HepG2 (cell line): ENCODE results near the gene MZF1. TPM values are rescaled to one million over a fixed set of nuclear protein-coding genes. Genes with fewer than 3 reads are reported as not detected.

Source experiments
- CHCHD3 ChIP-seq: sonication (generic); formaldehyde crosslinking; IDR thresholded peaks from 2 replicates; pipeline ENCODE4 v1.8.0; 2022; ENCODE audit warnings: mild to moderate bottlenecking, missing genetic modification reagents, moderate library complexity
- ERF ChIP-seq: IDR thresholded peaks from 2 replicates; pipeline ENCODE4 v1.6.1; 2018; ENCODE audit warnings: missing biosample characterization, missing genetic modification reagents
- GLI4 ChIP-seq: sonication (generic); formaldehyde crosslinking; IDR thresholded peaks from 2 replicates; pipeline ENCODE4 v1.5.1; 2020; ENCODE audit warnings: missing genetic modification reagents, mild to moderate bottlenecking, moderate library complexity, borderline replicate concordance
- HCFC1 ChIP-seq: fragments of 150-350 bp; IDR thresholded peaks from 2 replicates; pipeline ENCODE4 v1.6.1; 2014; ENCODE audit warnings: low read depth, low read length
- NR2F1 ChIP-seq, 2 experiments: fragments of 450-650 bp in 1 of 2; formaldehyde crosslinking in 1 of 2; IDR thresholded peaks; 2 replicates each; pipeline versions ENCODE4 v1.5.0 to v1.6.1; 2016 to 2020; ENCODE audit warnings: mild to moderate bottlenecking in 1 of 2, missing compliant biosample characterization in 1 of 2, missing genetic modification reagents in 1 of 2, moderate library complexity in 1 of 2
- PHF8 ChIP-seq: sonication (generic); formaldehyde crosslinking; IDR thresholded peaks from 2 replicates; pipeline ENCODE4 v1.5.0; 2020; ENCODE audit warnings: missing genetic modification reagents
- SMARCE1 ChIP-seq: fragments of 450-650 bp; IDR thresholded peaks from 2 replicates; pipeline ENCODE4 v1.6.1; 2017; ENCODE audit warnings: borderline replicate concordance
- SMYD3 ChIP-seq: sonication (generic); formaldehyde crosslinking; IDR thresholded peaks from 2 replicates; pipeline ENCODE4 v1.8.1; 2023; ENCODE audit warnings: mild to moderate bottlenecking, missing genetic modification reagents
- ZFP37 ChIP-seq: sonication (generic); formaldehyde crosslinking; IDR thresholded peaks from 2 replicates; pipeline ENCODE4 v1.4.0; 2020; ENCODE audit warnings: missing genetic modification reagents, borderline replicate concordance
- ZNF24 ChIP-seq: fragments of 450-650 bp; IDR thresholded peaks from 2 replicates; pipeline ENCODE4 v1.6.1; 2017; ENCODE audit warnings: antibody characterized with exemption, mild to moderate bottlenecking
- ZNF253 ChIP-seq: sonication (generic); formaldehyde crosslinking; IDR thresholded peaks from 2 replicates; pipeline ENCODE4 v1.8.0; 2022; ENCODE audit warnings: mild to moderate bottlenecking, missing genetic modification reagents, borderline replicate concordance
- ZNF75D ChIP-seq: sonication (generic); formaldehyde crosslinking; IDR thresholded peaks from 2 replicates; pipeline ENCODE4 v1.8.1; 2023; ENCODE audit warnings: missing genetic modification reagents, mild to moderate bottlenecking, borderline replicate concordance
- ZNF772 ChIP-seq: sonication (generic); formaldehyde crosslinking; IDR thresholded peaks from 2 replicates; pipeline ENCODE4 v1.5.0; 2020; ENCODE audit warnings: mild to moderate bottlenecking, missing genetic modification reagents
- ZNF788 ChIP-seq: sonication (generic); formaldehyde crosslinking; IDR thresholded peaks from 2 replicates; pipeline ENCODE4 v1.5.0; 2020; ENCODE audit warnings: mild to moderate bottlenecking, missing genetic modification reagents, borderline replicate concordance
- polyA plus RNA-seq, 8 experiments: library from polyadenylated mRNA; depleted of rRNA in 3 of 8; stranded (reverse) in 7 of 8; unstranded in 1 of 8; fragments of >200 nt; fragmentation: Illumina TruSeq in 4 of 8; extraction: Trizol in 4 of 8; gene quantifications; 2 replicates each; pipeline versions ENCODE4 v1.2.1 to v1.2.3, GENCODE V29; 2011 to 2016; ENCODE audit warnings: low read depth in 4 of 8, missing spikeins in 1 of 8, mixed read lengths in 1 of 8; ENCODE audit not compliant: insufficient read depth in 1 of 8
- total RNA-seq, 5 experiments: library from RNA; depleted of rRNA; stranded (reverse); fragments of >200 nt; fragmentation: Illumina TruSeq; extraction: Trizol; gene quantifications; 2 replicates each; pipeline ENCODE4 v1.2.3, GENCODE V29; 2016; ENCODE audit warnings: low read depth in 1 of 5
- TF ChIP-seq, protein P1 (sequence below): sonication (generic); formaldehyde crosslinking; IDR thresholded peaks from 2 replicates; pipeline ENCODE4 v1.8.1; 2023; ENCODE audit warnings: mild to moderate bottlenecking, missing genetic modification reagents
- TF ChIP-seq, protein P2 (sequence below): sonication (generic); formaldehyde crosslinking; IDR thresholded peaks from 2 replicates; pipeline ENCODE4 v1.4.0; 2020; ENCODE audit warnings: missing genetic modification reagents, mild to moderate bottlenecking, borderline replicate concordance
- TF ChIP-seq, protein P3 (sequence below): sonication (generic); formaldehyde crosslinking; IDR thresholded peaks from 2 replicates; pipeline ENCODE4 v1.5.1; 2020; ENCODE audit warnings: missing genetic modification reagents, mild to moderate bottlenecking, borderline replicate concordance
- TF ChIP-seq, protein P4 (sequence below): sonication (generic); formaldehyde crosslinking; IDR thresholded peaks from 2 replicates; pipeline ENCODE4 v1.5.1; 2020; ENCODE audit warnings: missing genetic modification reagents, mild to moderate bottlenecking, borderline replicate concordance

MZF1 gene
- total and polyA plus RNA-seq, 2 of the 13 experiments (the other 11 are each of a cell fraction or from before 2014, with no cell fraction given): 3.1 to 8.1 TPM

DNA sequence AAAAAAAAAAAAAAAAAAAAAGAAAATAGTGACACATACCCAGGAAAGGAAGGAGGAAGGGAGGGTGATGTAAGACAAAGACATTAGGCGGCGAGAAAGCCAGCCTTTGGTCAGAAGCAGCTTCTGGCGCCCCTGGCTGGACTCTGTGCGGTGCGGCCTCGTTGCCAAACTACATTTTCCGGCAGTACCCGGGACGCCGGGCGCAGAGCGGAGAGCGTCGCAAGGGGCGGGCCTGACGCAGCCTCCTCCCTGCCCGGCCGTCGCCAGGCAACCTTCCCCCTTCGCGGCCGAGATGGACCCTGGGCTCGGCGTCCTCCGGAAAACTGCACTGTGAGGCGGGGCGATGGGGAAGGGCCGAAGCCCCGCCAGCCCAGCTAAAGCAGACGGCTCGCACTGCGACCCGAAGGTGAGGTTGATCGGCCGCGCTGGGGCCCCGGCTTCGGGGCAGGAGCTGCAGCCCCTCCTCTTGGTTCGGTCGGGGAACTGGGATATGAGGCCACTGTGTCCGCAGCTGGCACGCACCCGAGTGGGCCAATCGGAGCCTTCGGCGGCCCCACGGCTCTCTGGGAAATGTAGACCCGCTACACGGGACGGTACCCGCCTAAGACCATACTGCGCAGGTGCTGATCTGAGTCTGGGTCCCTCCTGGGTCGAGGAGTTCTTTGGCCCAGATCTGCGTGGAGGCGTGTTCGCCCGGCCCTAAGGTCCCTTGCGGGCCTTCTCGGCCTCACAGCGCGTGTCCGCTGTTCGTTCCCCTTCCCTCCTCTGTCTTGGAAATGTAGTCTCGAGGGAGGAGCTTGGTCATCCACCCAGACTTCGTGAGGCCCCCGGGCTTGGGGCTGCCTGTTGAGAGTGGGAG lies 2.3 kb upstream of the MZF1 start (continued):
- TF ChIP-seq, protein P1, sequence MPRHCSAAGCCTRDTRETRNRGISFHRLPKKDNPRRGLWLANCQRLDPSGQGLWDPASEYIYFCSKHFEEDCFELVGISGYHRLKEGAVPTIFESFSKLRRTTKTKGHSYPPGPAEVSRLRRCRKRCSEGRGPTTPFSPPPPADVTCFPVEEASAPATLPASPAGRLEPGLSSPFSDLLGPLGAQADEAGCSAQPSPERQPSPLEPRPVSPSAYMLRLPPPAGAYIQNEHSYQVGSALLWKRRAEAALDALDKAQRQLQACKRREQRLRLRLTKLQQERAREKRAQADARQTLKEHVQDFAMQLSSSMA (CRISPR knock-in tag): peak; percentile 83; the same call in 1 of the 2 replicates
- TF ChIP-seq, protein P2, sequence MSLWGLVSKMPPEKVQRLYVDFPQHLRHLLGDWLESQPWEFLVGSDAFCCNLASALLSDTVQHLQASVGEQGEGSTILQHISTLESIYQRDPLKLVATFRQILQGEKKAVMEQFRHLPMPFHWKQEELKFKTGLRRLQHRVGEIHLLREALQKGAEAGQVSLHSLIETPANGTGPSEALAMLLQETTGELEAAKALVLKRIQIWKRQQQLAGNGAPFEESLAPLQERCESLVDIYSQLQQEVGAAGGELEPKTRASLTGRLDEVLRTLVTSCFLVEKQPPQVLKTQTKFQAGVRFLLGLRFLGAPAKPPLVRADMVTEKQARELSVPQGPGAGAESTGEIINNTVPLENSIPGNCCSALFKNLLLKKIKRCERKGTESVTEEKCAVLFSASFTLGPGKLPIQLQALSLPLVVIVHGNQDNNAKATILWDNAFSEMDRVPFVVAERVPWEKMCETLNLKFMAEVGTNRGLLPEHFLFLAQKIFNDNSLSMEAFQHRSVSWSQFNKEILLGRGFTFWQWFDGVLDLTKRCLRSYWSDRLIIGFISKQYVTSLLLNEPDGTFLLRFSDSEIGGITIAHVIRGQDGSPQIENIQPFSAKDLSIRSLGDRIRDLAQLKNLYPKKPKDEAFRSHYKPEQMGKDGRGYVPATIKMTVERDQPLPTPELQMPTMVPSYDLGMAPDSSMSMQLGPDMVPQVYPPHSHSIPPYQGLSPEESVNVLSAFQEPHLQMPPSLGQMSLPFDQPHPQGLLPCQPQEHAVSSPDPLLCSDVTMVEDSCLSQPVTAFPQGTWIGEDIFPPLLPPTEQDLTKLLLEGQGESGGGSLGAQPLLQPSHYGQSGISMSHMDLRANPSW: peak; percentile 56; the same call in 1 of the 2 replicates
- no peak for TF ChIP-seq ZNF75D (CRISPR knock-in tag)
- peak; percentile 92 for TF ChIP-seq HCFC1
- TF ChIP-seq, protein P3, sequence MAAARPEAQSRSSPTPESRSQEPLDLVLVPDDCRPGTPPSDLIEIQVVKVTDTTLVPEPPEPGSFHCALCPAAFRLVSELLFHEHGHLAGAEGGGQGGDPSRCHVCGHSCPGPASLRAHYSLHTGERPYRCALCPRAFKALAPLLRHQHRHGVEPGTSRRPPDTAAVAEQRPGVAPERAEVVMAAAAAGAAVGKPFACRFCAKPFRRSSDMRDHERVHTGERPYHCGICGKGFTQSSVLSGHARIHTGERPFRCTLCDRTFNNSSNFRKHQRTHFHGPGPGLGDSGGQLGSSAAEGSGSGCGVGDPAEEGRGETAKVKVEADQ (CRISPR knock-in tag): no peak
- TF ChIP-seq ZNF253 (CRISPR knock-in tag): no peak
- TF ChIP-seq ZNF788 (CRISPR knock-in tag): peak; percentile 73; the same call in 1 of the 2 replicates
- TF ChIP-seq, protein P4, sequence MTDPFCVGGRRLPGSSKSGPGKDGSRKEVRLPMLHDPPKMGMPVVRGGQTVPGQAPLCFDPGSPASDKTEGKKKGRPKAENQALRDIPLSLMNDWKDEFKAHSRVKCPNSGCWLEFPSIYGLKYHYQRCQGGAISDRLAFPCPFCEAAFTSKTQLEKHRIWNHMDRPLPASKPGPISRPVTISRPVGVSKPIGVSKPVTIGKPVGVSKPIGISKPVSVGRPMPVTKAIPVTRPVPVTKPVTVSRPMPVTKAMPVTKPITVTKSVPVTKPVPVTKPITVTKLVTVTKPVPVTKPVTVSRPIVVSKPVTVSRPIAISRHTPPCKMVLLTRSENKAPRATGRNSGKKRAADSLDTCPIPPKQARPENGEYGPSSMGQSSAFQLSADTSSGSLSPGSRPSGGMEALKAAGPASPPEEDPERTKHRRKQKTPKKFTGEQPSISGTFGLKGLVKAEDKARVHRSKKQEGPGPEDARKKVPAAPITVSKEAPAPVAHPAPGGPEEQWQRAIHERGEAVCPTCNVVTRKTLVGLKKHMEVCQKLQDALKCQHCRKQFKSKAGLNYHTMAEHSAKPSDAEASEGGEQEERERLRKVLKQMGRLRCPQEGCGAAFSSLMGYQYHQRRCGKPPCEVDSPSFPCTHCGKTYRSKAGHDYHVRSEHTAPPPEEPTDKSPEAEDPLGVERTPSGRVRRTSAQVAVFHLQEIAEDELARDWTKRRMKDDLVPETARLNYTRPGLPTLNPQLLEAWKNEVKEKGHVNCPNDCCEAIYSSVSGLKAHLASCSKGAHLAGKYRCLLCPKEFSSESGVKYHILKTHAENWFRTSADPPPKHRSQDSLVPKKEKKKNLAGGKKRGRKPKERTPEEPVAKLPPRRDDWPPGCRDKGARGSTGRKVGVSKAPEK (CRISPR knock-in tag): no peak
- peak; percentile 83; the same call in 1 of the 2 replicates for TF ChIP-seq ERF
- peak; percentile 82 for TF ChIP-seq ZFP37
- peak; percentile 91 for TF ChIP-seq PHF8 (CRISPR knock-in tag)
- TF ChIP-seq CHCHD3 (CRISPR knock-in tag): no peak
- no peak for TF ChIP-seq SMYD3 (CRISPR knock-in tag)
- no peak for TF ChIP-seq NR2F1 (CRISPR knock-in tag; IDR thresholded peaks at IDR 0.05)
- no peak for TF ChIP-seq GLI4
- TF ChIP-seq ZNF24: no peak
- peak; percentile 90 for TF ChIP-seq ZNF772 (CRISPR knock-in tag)
- no peak for TF ChIP-seq SMARCE1
